ENCODE results near the gene TEX11.
"Not testable (repeated sequence)": the region's sequence is repeated elsewhere in the genome, so short reads cannot be mapped to it uniquely, and the experiment has no call there.

TEX11 gene

GRCh38 chrX:70825366-70825765 lies 83.1 kb downstream of the TEX11 start:
- no peak overlapping the region for H3K4me3 ChIP-seq (replicated peaks; ENCODE audit: insufficient read depth, low read length)
- no peaks in the 10 kb centered on the region for H3K27me3 ChIP-seq (ENCODE audit: insufficient read depth, poor library complexity, severe bottlenecking)
- no peak overlapping the region for H3K27ac ChIP-seq (replicated peaks)
- DNase-seq (ENCODE audit: low read depth in 1 of 2, low spot score in 1 of 2), result no peak
- TF ChIP-seq, protein P1, sequence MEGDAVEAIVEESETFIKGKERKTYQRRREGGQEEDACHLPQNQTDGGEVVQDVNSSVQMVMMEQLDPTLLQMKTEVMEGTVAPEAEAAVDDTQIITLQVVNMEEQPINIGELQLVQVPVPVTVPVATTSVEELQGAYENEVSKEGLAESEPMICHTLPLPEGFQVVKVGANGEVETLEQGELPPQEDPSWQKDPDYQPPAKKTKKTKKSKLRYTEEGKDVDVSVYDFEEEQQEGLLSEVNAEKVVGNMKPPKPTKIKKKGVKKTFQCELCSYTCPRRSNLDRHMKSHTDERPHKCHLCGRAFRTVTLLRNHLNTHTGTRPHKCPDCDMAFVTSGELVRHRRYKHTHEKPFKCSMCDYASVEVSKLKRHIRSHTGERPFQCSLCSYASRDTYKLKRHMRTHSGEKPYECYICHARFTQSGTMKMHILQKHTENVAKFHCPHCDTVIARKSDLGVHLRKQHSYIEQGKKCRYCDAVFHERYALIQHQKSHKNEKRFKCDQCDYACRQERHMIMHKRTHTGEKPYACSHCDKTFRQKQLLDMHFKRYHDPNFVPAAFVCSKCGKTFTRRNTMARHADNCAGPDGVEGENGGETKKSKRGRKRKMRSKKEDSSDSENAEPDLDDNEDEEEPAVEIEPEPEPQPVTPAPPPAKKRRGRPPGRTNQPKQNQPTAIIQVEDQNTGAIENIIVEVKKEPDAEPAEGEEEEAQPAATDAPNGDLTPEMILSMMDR (IDR thresholded peaks at IDR 0.05; ENCODE audit: insufficient read depth, low read length), result no peak
- TF ChIP-seq GABPA (IDR thresholded peaks at IDR 0.05; ENCODE audit: low read depth), result no peak
- TF ChIP-seq, protein P2, sequence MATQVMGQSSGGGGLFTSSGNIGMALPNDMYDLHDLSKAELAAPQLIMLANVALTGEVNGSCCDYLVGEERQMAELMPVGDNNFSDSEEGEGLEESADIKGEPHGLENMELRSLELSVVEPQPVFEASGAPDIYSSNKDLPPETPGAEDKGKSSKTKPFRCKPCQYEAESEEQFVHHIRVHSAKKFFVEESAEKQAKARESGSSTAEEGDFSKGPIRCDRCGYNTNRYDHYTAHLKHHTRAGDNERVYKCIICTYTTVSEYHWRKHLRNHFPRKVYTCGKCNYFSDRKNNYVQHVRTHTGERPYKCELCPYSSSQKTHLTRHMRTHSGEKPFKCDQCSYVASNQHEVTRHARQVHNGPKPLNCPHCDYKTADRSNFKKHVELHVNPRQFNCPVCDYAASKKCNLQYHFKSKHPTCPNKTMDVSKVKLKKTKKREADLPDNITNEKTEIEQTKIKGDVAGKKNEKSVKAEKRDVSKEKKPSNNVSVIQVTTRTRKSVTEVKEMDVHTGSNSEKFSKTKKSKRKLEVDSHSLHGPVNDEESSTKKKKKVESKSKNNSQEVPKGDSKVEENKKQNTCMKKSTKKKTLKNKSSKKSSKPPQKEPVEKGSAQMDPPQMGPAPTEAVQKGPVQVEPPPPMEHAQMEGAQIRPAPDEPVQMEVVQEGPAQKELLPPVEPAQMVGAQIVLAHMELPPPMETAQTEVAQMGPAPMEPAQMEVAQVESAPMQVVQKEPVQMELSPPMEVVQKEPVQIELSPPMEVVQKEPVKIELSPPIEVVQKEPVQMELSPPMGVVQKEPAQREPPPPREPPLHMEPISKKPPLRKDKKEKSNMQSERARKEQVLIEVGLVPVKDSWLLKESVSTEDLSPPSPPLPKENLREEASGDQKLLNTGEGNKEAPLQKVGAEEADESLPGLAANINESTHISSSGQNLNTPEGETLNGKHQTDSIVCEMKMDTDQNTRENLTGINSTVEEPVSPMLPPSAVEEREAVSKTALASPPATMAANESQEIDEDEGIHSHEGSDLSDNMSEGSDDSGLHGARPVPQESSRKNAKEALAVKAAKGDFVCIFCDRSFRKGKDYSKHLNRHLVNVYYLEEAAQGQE (IDR thresholded peaks at IDR 0.05; ENCODE audit: insufficient replicate concordance, low read depth), result no peak
- no peak for TF ChIP-seq POLR2AphosphoS5 (IDR thresholded peaks at IDR 0.05; ENCODE audit: low read depth)

DNA sequence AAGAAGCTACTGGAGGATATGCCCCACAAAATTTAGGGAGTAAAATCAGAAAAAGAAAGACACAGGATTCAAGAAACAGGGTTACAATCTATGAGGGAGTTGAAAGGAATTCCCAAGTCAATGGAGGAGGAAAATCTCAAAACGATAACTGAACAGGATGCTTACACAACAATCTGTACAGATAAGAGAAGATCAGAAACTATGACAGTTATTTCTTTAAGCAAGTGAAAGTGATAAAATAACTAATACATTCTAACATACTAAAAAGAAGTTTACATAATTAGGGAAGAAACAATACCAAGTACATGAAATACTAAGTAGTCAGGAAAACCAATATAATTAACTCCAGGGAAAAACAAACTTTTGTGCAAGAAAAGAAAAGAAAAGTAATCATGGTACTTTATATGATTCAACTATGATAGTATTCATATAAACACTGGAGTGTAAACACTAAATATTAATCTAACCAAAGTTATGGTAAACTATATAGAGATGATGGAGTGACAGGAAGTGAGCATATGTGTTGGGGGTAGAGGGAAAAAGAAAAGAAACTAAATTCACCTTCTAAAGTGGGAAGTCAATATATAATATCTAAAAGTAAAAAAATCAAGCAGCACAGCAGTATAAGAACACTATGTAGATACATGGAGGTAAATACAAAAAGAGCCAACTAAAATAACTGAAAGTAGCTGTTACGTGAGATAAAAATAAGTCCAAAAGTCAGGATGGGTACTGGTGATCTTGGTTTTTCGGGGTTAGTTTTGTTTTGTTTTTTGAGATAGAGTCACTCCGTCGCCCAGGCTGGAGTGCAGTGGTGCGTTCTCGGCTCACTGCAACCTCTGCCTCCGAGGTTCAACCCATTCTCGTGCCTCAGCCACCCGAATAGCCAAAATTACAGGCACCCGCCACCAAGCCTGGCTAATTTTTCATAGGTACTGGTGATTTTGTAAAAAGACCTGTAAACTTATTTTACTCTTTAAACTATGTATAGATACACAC lies 99.3 kb downstream of the TEX11 start:
- H3K27ac ChIP-seq (replicated peaks), result no peak overlapping the region
- no peaks in the 10 kb centered on the region for H3K27me3 ChIP-seq (ENCODE audit: insufficient read depth, poor library complexity, severe bottlenecking)
- TF ChIP-seq SPI1 (IDR thresholded peaks at IDR 0.05; ENCODE audit: borderline replicate concordance, low read depth), result no peak
- TF ChIP-seq, protein P1 (IDR thresholded peaks at IDR 0.05; ENCODE audit: insufficient read depth, low read length), result no peak
- TF ChIP-seq, protein P2 (IDR thresholded peaks at IDR 0.05; ENCODE audit: insufficient replicate concordance, low read depth), result no peak
- no peak for DNase-seq (ENCODE audit: low read depth in 1 of 2, low spot score in 1 of 2)
- no peak overlapping the region for H3K4me3 ChIP-seq (replicated peaks; ENCODE audit: insufficient read depth, low read length)

- TF ChIP-seq GABPA (IDR thresholded peaks at IDR 0.05; ENCODE audit: low read depth), result no peak
- TF ChIP-seq, protein P1 (IDR thresholded peaks at IDR 0.05; ENCODE audit: insufficient read depth, low read length), result no peak
- no peak for TF ChIP-seq POLR2AphosphoS5 (IDR thresholded peaks at IDR 0.05; ENCODE audit: low read depth)
- no peak for TF ChIP-seq SPI1 (IDR thresholded peaks at IDR 0.05; ENCODE audit: borderline replicate concordance, low read depth)
- TF ChIP-seq, protein P2 (IDR thresholded peaks at IDR 0.05; ENCODE audit: insufficient replicate concordance, low read depth), result no peak
- Histone ChIP-seq H3K4me3 (replicated peaks; ENCODE audit: insufficient read depth, low read length) (no peak overlapping the region), H3K27ac (replicated peaks) (no peak overlapping the region), H3K27me3 (ENCODE audit: insufficient read depth, poor library complexity, severe bottlenecking) (no peaks in the 10 kb centered on the region)
- DNase-seq (ENCODE audit: low read depth in 1 of 2, low spot score in 1 of 2), result no peak
Measured at GRCh38 chrX:70806081-70806480, 102.4 kb downstream of the TEX11 start.

DNA sequence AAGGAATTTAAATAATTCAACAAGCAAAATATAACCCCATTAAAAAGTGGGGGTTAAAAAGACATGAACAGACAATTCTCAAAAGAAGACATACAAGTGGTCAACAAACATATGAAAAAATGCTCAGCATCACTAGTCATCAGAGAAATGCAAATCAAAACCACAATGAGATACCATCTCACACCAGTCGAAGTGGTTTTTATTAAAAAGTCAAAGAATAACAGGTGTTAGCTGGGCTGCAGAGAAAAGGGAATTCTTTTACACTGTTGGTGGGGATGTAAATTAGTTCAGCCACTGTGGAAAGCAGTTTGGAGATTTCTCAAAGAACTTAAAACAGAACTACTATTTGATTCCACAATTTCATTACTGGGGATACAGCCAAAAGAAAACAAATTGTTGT lies 111.8 kb downstream of the TEX11 start:
- H3K4me3 ChIP-seq (replicated peaks; ENCODE audit: insufficient read depth, low read length); H3K27me3 ChIP-seq (ENCODE audit: insufficient read depth, poor library complexity, severe bottlenecking); DNase-seq (ENCODE audit: low read depth in 1 of 2, low spot score in 1 of 2); H3K27ac ChIP-seq (replicated peaks): not testable (repeated sequence)

All from HL-60 (cell line).